B cell (primary cell): ENCODE results near the gene PRDM15. TPM values are rescaled to one million over a fixed set of nuclear protein-coding genes. Genes with fewer than 3 reads are reported as not detected.

ENCODE experiments used
- ATAC-seq: fragments of 200-7000 bp; cut with Tn5 transposase; one replicate; pipeline ENCODE4 v1.10.0; 2021; ENCODE audit warnings: low read depth, mild to moderate bottlenecking, moderate number of reproducible peaks, moderate library complexity
- CTCF ChIA-PET: fragments of 350-600 bp; sonication (Branson Sonifier 250); formaldehyde crosslinking; loops from one replicate; lab custom pipeline; 2021; ENCODE audit warnings: antibody characterized with exemption, inconsistent platforms; lab: Charles Lee
- POLR2A ChIA-PET: fragments of 350-600 bp; sonication (Branson Sonifier 250); formaldehyde crosslinking; loops from one replicate; lab custom pipeline; 2021; ENCODE audit warnings: antibody characterized with exemption; lab: Charles Lee
- DNase-seq: peaks from one replicate; pipeline ENCODE4 v3.0.0; 2013
- H2AFZ ChIP-seq: 2 replicates; pipeline ENCODE4 v1.6.1; 2012; ENCODE audit warnings: mild to moderate bottlenecking, low read depth, low read length; ENCODE audit not compliant: insufficient read depth, poor library complexity, severe bottlenecking
- H3K27ac ChIP-seq, 2 donors: 1 replicate in 1 of 2; 2 replicates in 1 of 2; pipeline ENCODE4 v1.5.1; 2012 to 2013; ENCODE audit warnings: low read length in 2 of 2, mild to moderate bottlenecking in 2 of 2, moderate library complexity in 1 of 2
- H3K27me3 ChIP-seq, 4 experiments: fragments of 200-600 bp in 1 of 4; sonication (generic) in 1 of 4; replicated peaks in 1 of 4; 1 replicate in 2 of 4; 2 replicates in 2 of 4; pipeline versions ENCODE4 v1.6.1 to v1.7.0; 2013 to 2016; ENCODE audit warnings: low read length in 3 of 4, mild to moderate bottlenecking in 2 of 4, mixed read lengths in 1 of 4, moderate library complexity in 1 of 4; ENCODE audit not compliant: insufficient read depth in 4 of 4, control insufficient read depth in 3 of 4; ENCODE audit errors: control extremely low read depth in 1 of 4
- H3K36me3 ChIP-seq, 2 experiments: replicated peaks in 1 of 2; 1 replicate in 1 of 2; 2 replicates in 1 of 2; pipeline versions ENCODE4 v1.6.1 to v1.7.1; 2013; ENCODE audit warnings: low read length in 1 of 2; ENCODE audit not compliant: insufficient read depth in 2 of 2, control insufficient read depth in 1 of 2; ENCODE audit errors: control extremely low read depth in 1 of 2, extremely low read depth in 1 of 2
- H3K4me1 ChIP-seq, 2 donors: fragments of 200-600 bp in 1 of 2; sonication (generic) in 1 of 2; 1 replicate in 1 of 2; 2 replicates in 1 of 2; pipeline versions ENCODE4 v1.5.1 to v1.6.1; 2013 to 2017; ENCODE audit warnings: low read length in 2 of 2; ENCODE audit not compliant: control insufficient read depth in 2 of 2, insufficient read depth in 2 of 2
- H3K4me2 ChIP-seq: replicated peaks from 2 replicates; pipeline ENCODE3; 2012; ENCODE audit warnings: mild to moderate bottlenecking, low read depth, low read length; ENCODE audit not compliant: poor library complexity, severe bottlenecking
- H3K4me3 ChIP-seq, 5 experiments: fragments of 200-600 bp in 1 of 5; sonication (generic) in 1 of 5; 1 replicate in 3 of 5; 2 replicates in 2 of 5; pipeline versions ENCODE4 v1.5.1 to v1.7.0; 2011 to 2016; ENCODE audit warnings: low read length in 4 of 5, mild to moderate bottlenecking in 4 of 5, low read depth in 2 of 5, control low read depth in 1 of 5, moderate library complexity in 1 of 5; ENCODE audit not compliant: insufficient read depth in 1 of 5; ENCODE audit errors: control extremely low read depth in 1 of 5, extremely low read depth in 1 of 5
- H3K79me2 ChIP-seq: fragments of 200-600 bp; sonication (generic); one replicate; pipeline ENCODE4 v1.6.0; 2016; ENCODE audit warnings: low read length; ENCODE audit not compliant: control insufficient read depth, insufficient read depth
- H3K9ac ChIP-seq: fragments of 200-600 bp; sonication (generic); 2 replicates; pipeline ENCODE4 v1.6.1; 2017; ENCODE audit warnings: mild to moderate bottlenecking, low read length, moderate library complexity
- H3K9me3 ChIP-seq, 3 donors: one replicate each; pipeline versions ENCODE4 v1.6.1 to v1.7.1; 2013; ENCODE audit warnings: low read length in 2 of 3; ENCODE audit not compliant: control insufficient read depth in 2 of 3, insufficient read depth in 1 of 3; ENCODE audit errors: control extremely low read depth in 1 of 3
- H4K20me1 ChIP-seq: 2 replicates; pipeline ENCODE4 v1.6.0; 2012; ENCODE audit warnings: mild to moderate bottlenecking, low read length; ENCODE audit not compliant: insufficient read depth, control insufficient read depth, poor library complexity, severe bottlenecking
- H3K27ac Mint-ChIP-seq: one replicate; pipeline ENCODE4 v1.8.0; 2021; ENCODE audit warnings: mixed read lengths
- H3K27me3 Mint-ChIP-seq: one replicate; pipeline ENCODE4 v1.8.0; 2021; ENCODE audit warnings: mixed read lengths
- H3K4me1 Mint-ChIP-seq: one replicate; pipeline ENCODE4 v1.8.0; 2021; ENCODE audit warnings: mixed read lengths
- H3K4me3 Mint-ChIP-seq: one replicate; pipeline ENCODE4 v1.8.0; 2021; ENCODE audit warnings: mixed read lengths
- H3K9me3 Mint-ChIP-seq: one replicate; pipeline ENCODE4 v1.8.0; 2022; ENCODE audit warnings: mixed read lengths; ENCODE audit not compliant: insufficient read depth
- EZH2 ChIP-seq: IDR thresholded peaks from 2 replicates; pipeline ENCODE4 v1.6.1; 2012; ENCODE audit warnings: borderline replicate concordance, low read depth, mild to moderate bottlenecking, moderate library complexity, low read length; ENCODE audit not compliant: insufficient read depth, poor library complexity, severe bottlenecking
- WGBS: methylation state at CpG from one replicate; pipeline ENCODE4 v1.1.5; 2013; ENCODE audit warnings: missing lambda C conversion rate; ENCODE audit not compliant: insufficient coverage; 5-methylcytosine and 5-hydroxymethylcytosine counted together
- intact Hi-C: fragments of 100-400 bp; cut with micrococcal nuclease; formaldehyde crosslinking; loops from one replicate; pipeline ENCODE4 v1.10.0; 2022
- polyA plus RNA-seq: library from polyadenylated mRNA; depleted of rRNA; stranded (reverse); fragments of >200 nt; gene quantifications from 2 replicates; pipeline ENCODE4 v1.2.3, GENCODE V29; 2012
- total RNA-seq, 2 donors: library from RNA; stranded (reverse); fragments of 120-200 nt in 1 of 2; gene quantifications; 1 replicate in 1 of 2; 2 replicates in 1 of 2; pipeline versions ENCODE4 v1.2.3 to v1.2.4, GENCODE V29; 2013 to 2022
- TF ChIP-seq, protein P1 (sequence below): fragments of 200-600 bp; IDR thresholded peaks from one replicate; pipeline ENCODE4 v1.8.0; 2022; ENCODE audit warnings: antibody characterized with exemption, mild to moderate bottlenecking

The PRDM15 gene
- total and polyA plus RNA-seq, 2 donors (not counting 1 experiment from before 2014, with no cell fraction given): 21.3 to 29.2 TPM

DNA sequence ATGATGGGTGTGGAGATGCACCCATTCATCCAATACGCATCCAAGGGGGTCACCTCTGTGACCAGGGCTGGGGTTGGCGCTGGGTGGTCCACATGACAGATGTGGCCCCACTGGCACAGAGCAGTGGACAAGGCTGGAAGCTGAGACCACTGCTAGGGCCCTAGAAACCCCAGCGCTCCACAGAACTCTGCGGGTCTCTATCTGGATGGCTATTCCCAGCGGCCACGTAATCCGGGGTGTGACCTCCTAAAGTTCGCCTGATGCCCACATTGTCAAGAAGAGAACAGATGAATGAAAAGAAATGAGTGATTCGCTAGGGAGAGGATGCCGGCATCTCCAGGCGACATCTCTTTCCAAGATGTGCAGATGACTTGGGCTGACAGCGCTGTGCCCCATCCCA lies 55.2 kb downstream of the PRDM15 start:
- Histone ChIP-seq H3K4me2 (no peak overlapping the region), H4K20me1 (no peaks in the 10 kb centered on the region), H3K27me3 (no peaks in the 10 kb centered on the region), H3K9me3 (no peaks in the 10 kb centered on the region), H3K27ac (no peak overlapping the region), H2AFZ (no peak overlapping the region), H3K4me1 (no peaks in the 10 kb centered on the region), H3K4me3 (no peak overlapping the region), H3K9ac (no peak overlapping the region), H3K36me3 (peaks cover 0 to 28% of the 10 kb centered on the region in 2 experiments), H3K79me2 (no peaks in the 10 kb centered on the region)
- DNase-seq (no peak), ATAC-seq (no peak)
- no peaks in the 10 kb centered on the region for H3K9me3 Mint-ChIP-seq
- CTCF ChIA-PET: interaction anchor here (2.0 kb wide), 1 partner anchor 294 kb away, joined by 5 read pairs; no protein-coding TSS in a partner anchor
- no peak overlapping the region for H3K27ac Mint-ChIP-seq
- intact Hi-C loops: no loop called here
- POLR2A ChIA-PET: no interaction called here
- H3K4me1 Mint-ChIP-seq: no peaks in the 10 kb centered on the region
- no peak for TF ChIP-seq EZH2
- TF ChIP-seq, protein P1, sequence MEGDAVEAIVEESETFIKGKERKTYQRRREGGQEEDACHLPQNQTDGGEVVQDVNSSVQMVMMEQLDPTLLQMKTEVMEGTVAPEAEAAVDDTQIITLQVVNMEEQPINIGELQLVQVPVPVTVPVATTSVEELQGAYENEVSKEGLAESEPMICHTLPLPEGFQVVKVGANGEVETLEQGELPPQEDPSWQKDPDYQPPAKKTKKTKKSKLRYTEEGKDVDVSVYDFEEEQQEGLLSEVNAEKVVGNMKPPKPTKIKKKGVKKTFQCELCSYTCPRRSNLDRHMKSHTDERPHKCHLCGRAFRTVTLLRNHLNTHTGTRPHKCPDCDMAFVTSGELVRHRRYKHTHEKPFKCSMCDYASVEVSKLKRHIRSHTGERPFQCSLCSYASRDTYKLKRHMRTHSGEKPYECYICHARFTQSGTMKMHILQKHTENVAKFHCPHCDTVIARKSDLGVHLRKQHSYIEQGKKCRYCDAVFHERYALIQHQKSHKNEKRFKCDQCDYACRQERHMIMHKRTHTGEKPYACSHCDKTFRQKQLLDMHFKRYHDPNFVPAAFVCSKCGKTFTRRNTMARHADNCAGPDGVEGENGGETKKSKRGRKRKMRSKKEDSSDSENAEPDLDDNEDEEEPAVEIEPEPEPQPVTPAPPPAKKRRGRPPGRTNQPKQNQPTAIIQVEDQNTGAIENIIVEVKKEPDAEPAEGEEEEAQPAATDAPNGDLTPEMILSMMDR: no peak
- no peak overlapping the region for H3K4me3 Mint-ChIP-seq
- H3K27me3 Mint-ChIP-seq: no peaks in the 10 kb centered on the region
- 94% methylated on average over 8 of the region's 12 CpGs for WGBS

DNA sequence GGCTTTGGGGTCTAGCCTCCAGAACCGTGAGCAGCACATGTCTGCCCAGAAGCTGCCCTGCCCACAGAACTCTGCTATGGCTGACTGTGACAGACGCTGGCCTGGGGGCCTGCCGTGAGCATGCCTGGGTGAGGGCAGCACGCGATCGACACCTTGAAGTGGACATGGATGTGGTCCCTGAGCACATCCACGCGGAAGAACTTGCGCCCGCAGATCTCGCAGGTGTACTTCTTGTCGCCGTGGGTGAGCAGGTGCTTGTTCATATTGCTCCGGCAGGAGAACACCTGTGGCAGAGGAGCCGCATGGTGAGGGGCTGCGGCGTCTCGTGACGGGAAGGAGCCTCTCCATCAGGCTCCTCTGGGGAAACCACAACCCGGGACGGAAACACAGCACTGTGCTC lies 56.0 kb downstream of the PRDM15 start:
- Histone ChIP-seq H3K79me2 (no peaks in the 10 kb centered on the region), H3K27me3 (no peaks in the 10 kb centered on the region), H3K9ac (no peak overlapping the region), H3K4me3 (no peak overlapping the region), H2AFZ (no peak overlapping the region), H3K4me1 (no peaks in the 10 kb centered on the region), H4K20me1 (no peaks in the 10 kb centered on the region), H3K9me3 (no peaks in the 10 kb centered on the region), H3K36me3 (peaks cover 0 to 28% of the 10 kb centered on the region in 2 experiments), H3K27ac (no peak overlapping the region), H3K4me2 (no peak overlapping the region)
- Mint-ChIP-seq H3K4me1 (no peaks in the 10 kb centered on the region), H3K27me3 (no peaks in the 10 kb centered on the region), H3K4me3 (no peak overlapping the region), H3K9me3 (no peaks in the 10 kb centered on the region), H3K27ac (no peak overlapping the region)
- 22% methylated on average over 21 of the region's 21 CpGs for WGBS
- DNase-seq (no peak), ATAC-seq (no peak)
- ChIA-PET CTCF (interaction anchor here (0.7 to 2.0 kb wide), 2 partner anchors 294 to 581 kb away, joined by 3 to 5 read pairs; no protein-coding TSS in a partner anchor), POLR2A (interaction anchor here (0.7 kb wide), 1 partner anchor 376 kb away, joined by 3 read pairs; no protein-coding TSS in a partner anchor)
- TF ChIP-seq, protein P1: no peak
- TF ChIP-seq EZH2: no peak
- intact Hi-C loops: no loop called here
